CD4-positive, alpha-beta T cell treated with Interleukin-15 for 4 hours (primary cell): ENCODE measurements around the gene PAK3.

Source experiments
- DNase-seq: peaks from one replicate; pipeline ENCODE4 v3.0.0-alpha.2; 2020; ENCODE audit warnings: low spot score

Gene PAK3

DNA sequence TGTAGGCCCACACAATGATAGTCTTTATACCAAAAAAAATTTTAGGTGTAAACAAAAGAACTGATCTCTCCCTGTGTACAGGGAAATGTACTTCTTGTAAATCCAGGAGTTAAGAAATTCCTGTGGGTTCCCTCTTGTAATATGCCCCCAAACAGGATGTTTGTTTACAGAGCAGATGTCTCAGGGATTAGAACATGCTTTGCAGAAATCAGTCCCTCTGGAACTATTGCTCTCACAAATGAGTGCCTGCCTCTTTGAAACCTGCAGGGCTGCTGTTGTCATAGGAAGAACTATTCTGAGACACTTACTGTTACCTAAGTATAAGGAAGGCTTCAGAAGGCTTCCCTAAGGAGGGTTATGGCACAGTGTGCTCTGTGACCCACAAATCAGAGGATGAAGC is 35.6 kb downstream of the PAK3 start:
- no peak for DNase-seq

DNA sequence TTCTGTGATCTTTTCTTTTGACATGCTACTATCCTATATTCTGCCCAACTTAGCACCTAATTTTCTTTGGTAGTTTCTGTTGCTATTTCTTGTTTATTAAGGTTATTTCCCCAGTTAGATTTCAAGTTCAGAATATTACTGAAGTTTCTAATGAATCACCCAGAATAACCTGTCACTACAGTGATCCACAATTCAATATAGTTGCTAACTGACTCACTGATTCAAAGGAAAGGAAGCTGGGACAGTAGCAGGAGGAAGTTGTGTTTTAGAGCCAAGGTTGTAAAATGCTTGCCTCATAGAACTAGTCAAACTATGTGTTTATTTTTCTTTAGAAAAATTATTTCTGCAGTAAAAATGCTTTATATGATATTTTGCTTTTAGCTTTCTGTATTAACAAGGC is 37.4 kb downstream of the PAK3 start:
- DNase-seq = no peak

DNA sequence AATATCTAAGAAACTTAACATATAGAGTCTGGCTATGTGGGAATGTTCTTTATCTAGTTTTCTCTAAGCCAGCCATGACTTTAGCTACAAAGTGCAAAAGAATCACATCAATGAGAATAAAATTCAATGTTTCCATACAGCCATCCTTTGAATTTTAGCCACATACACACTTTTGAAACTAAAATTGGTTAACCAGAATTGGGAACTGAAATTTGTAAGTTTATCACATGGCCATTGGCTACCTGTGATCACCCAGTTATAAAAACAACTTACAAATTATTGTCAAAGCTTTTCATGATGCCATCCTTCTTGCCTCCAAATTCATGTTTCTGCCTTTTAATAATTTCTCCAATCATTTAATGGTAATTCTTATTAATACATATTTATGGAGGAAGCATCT is 49.9 kb downstream of the PAK3 start:
- no peak for DNase-seq

DNA sequence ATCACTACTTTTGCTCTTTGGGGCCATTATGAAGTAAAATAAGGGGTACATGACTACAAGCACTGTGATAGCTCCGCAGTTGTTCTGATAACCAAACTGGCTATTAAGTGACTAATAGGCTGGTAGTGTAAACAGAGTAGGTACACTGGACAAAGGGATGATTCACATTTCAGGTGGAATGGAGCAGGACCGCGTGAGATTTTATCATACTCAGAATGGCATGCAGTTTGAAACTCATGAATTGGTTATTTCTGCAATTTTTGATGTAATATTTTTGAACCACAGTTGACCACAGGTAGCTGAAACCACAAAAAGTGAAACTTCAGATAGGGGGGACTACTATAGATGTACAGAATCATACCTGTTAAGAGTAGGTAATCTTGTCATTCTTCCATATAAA is 55.8 kb downstream of the PAK3 start:
- DNase-seq = no peak

DNA sequence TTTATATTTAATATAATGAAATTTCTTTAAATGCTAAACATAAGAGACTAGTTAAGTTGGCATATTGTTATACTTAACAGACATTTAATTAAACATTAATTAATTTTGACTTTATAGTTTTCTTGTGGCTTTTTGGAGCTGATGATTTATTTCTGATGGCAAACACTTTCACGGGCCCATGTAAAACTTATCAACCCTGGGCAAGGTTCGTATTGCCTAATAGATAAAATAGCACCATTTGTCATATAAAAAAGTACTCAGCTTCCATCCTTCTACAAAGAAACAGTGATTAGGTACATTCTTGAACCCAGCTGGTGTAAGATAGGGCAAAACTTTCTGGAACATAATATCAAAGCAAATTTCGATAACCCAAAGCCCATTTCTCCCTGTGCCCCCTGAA is 63.2 kb downstream of the PAK3 start:
- DNase-seq = no peak

DNA sequence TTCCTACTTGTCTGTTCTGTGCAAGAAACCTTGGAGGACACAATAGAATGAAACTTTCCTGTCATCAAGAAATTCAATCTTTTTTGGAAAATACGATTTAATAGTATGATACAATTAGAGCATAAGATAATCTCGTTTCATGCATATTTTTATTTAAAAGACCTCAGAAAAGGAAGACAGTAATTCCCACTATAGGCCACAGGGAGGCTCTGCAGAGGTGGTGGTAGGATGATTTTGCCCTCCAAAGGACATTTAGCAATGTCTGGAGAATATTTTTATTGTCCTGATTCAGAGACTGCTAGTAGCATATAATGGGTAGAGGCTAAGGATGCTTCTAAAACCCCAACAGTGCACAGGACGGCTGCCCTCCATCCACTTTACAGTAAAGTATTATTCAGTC is 68.7 kb downstream of the PAK3 start:
- DNase-seq = no peak

GRCh38 chrX:111165902-111166301 is 69.9 kb downstream of the PAK3 start:
- DNase-seq = no peak

DNA sequence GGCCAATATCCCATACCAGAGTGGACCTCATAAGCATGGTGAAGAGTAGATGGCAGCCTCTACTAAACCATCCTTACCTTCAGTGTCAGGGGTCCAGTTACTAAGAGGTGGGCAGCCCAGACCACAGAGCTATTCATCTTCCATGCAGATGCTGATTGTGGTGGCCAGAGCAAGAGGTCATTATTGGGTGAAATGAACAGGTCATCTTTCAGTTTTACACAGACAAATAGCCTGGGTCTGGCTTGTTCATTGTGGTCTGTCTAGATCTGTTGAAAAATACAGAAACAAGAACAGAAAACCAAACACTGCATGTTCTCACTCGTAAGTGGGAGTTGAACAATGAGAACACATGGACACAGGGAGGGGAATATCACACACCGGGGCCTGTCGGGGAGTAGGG is 71.3 kb downstream of the PAK3 start:
- DNase-seq = no peak

- DNase-seq = no peak
These were observed 72.3 kb downstream of the PAK3 start for GRCh38 chrX:111168314-111168713.

GRCh38 chrX:111169141-111169540 is 73.2 kb downstream of the PAK3 start:
- DNase-seq = no peak

DNA sequence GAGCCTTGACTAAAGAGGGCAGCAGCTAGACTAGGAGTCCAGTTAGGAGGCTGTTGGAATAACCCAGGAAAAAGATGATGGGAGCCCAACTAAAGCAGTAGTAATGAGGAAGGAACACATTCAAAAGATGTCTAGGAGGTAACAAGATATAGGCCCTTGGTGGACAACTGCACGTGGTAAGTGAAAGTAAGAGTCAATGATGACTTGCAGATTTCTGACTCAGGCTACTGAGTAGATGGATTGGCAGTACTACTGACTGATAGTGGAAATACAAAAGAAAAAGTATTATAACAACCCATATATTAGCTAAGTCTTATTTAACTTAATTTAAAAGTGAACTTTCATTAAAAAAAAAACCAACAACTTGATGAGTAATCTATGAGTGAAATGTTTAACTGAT is 74.0 kb downstream of the PAK3 start:
- no peak for DNase-seq

DNA sequence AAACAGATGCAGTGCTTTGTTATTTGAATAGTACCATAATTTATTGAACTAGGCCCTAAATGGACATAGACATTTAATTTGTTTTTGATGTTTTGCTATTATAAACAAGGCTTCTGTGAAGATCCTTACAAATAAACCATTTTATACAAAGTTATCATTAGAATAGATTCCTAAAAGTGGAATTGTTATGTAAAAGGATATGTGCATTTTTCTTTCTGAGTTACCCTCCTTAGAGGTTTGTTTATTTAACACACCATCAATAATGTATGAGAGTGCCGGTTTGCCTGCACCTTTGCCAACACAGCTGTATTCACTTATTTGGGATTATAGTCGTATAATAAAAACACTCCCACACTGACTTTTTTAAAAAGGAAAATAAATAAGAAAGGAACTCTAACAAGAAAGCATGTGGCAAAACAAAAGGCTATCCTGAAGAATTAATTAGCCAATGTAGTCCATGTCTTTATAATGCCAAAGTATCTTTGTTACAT is 84.8 kb downstream of the PAK3 start:
- DNase-seq = no peak

DNA sequence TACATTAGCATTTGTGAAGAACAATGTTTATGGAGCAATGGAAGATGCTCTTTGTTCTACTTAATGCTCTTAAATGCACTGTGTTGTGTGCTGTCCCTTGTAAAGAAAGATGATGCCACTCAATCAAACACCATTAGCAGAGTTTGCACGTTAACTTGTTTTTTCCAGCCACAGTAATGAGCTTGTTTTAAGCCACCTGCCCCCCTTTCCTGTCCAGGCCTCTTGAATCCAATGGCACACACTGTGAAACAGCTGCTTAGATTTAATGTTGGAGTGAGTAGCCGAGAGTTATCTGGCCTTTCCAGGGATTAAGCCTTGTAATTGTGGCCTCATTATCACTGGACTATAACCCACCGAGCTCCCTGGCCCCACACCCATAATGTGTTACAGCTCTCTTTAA is 86.0 kb downstream of the PAK3 start:
- DNase-seq = no peak

DNA sequence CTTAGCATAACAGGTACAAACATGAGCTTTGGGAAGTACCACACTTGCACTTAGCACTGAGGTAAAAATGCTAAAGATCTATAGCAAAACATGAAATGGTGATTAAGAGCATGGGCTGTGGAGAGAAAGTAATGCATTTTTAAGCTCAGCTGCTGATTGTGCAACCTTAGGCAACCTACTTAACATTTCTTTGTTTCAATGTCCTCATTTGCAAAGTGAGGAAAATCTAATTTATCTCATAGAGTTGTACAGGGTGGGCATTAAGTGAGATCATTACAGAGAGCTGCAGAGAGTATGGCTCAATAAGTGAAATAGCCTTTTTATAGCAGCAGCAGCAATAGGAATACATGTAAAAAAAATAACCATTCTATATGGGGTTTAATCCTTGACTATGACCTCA is 87.0 kb downstream of the PAK3 start:
- no peak for DNase-seq

GRCh38 chrX:111191598-111191997 is 95.6 kb downstream of the PAK3 start:
- DNase-seq = no peak

GRCh38 chrX:111199505-111199904 is 103.5 kb downstream of the PAK3 start:
- no peak for DNase-seq

DNA sequence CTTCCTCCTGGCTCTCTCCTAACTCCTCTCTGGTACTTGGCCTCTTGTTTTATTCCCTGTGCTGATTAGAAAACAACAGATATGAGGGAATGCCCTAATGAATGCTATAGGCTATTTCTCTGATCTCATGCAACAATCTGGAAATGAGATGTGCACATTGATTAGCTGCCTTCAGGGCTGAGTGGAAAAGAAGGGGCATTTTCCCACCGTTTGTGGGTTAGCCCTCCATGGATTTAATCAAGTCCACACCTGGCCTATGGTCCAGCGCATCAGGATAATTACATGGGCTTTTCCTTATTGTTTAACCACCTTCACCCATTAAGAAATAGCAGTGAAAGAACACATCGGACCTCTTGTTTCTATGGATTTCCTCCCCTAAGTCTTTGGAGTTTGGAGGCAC is 104.3 kb downstream of the PAK3 start:
- no peak for DNase-seq

DNA sequence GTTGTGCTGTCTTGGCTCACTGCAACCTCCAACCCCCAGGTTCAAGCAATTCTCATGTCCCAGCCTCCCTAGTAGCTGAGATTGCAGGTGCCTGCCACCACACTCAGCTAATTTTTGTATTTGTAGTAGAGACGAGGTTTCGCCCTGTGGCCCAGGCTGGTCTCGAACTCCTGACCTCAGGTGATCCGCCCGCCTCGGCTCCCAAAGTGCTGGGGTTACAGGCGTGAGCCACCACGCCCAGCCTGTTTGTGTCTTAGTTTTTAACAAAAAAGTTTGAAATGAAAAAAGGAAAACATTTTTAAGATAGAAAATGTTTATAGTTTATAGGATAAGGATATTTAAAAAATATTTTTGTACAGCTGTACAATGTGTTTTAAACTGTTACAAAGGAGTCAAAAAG is 111.9 kb downstream of the PAK3 start:
- no peak for DNase-seq

GRCh38 chrX:111216293-111216801 is 120.4 kb downstream of the PAK3 start:
- no peak for DNase-seq

DNA sequence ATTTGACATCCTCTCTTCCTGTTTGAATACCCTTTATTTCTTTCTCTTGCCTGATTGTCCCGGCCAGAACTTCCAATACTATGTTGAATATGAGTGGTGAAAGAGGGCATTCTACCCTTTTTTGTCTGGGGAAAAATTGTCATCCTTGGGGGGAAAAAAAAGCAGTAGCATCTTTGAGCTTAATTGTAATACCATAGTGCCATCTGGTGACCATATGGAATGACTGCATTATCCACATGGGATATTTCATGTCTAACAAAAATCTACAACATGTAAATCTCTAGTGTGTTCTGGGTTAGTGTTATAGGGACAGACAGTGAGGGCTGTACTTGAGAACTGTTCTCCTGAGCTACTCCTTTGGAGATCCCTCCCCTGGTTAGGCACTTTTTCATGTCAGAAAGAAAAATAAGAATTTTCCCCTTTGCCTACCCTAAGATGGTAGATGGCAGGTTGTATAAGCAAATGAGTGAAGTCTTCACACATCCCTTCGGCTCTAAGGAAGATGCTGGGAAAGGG is 148.3 kb downstream of the PAK3 start:
- DNase-seq = peak; percentile 0

- no peak for DNase-seq
These were observed 159.1 kb downstream of the PAK3 start for GRCh38 chrX:111254896-111255693.

GRCh38 chrX:111257733-111258132 is 161.7 kb downstream of the PAK3 start:
- no peak for DNase-seq

- no peak for DNase-seq
These were observed 163.6 kb downstream of the PAK3 start for GRCh38 chrX:111259559-111259958.

DNA sequence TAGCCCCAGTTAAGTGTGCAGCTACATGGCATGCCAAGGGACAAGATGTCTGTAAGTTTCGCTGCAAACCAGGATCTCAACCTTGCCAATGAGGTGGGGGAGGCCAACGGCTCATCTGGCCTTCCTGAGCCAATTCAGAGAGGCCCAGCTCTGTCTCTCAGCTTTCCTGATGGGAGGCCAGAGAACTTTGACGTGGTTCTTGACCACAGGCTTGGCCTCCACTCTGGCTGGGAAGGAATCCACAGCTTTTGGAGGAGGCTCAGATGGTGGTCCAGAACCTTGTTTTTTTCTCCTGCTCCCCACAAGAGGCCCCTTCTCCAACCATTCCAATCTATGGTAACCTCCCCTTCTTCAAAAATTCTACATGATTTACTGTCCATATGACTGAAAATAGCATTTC is 164.5 kb downstream of the PAK3 start:
- no peak for DNase-seq
